Stimulated activated CD4-positive, alpha-beta T cell treated with anti-CD3 and anti-CD28 coated beads, TNF-alpha, amount 100 ng/mL, for 24 hours (primary cell): ENCODE measurements around the gene MRPS6.

Experiments used
- DNase-seq, 3 experiments: peaks; one replicate each; pipeline ENCODE4 v3.0.0-alpha.2; 2020; ENCODE audit warnings: low read depth in 3 of 3

MRPS6 gene

GRCh38 chr21:34132926-34133325, 59.5 kb downstream of the MRPS6 start:
- DNase-seq: no peak

GRCh38 chr21:34133392-34133791, 60.0 kb downstream of the MRPS6 start:
- no peak for DNase-seq

GRCh38 chr21:34133802-34134201, 60.4 kb downstream of the MRPS6 start:
- DNase-seq: no peak

DNA sequence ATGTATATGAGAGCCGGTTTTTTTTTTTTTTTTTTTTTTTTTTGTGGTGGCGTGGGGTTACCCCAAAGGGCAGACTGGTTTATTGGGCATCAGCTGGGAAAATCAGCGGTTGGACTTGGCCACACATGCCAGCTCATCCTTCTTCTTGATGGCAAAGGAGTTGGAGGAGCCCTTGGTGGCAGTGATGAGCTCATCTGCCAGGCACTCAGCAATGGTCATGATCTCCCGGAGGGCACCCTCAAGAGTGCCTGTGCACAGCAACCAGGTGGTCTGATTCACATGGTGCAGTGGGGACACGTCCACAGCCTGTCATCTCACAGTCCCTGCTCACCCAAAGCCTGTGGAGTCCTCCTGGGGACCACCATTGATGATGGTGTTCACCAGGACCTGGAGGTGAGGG, 62.0 kb downstream of the MRPS6 start:
- no peak for DNase-seq

- no peak for DNase-seq
Observed at GRCh38 chr21:34141373-34141772, 68.0 kb downstream of the MRPS6 start.

- no peak for DNase-seq
Observed at GRCh38 chr21:34143685-34144182, 70.4 kb downstream of the MRPS6 start.

GRCh38 chr21:34144224-34144623, 70.8 kb downstream of the MRPS6 start:
- DNase-seq: no peak

DNA sequence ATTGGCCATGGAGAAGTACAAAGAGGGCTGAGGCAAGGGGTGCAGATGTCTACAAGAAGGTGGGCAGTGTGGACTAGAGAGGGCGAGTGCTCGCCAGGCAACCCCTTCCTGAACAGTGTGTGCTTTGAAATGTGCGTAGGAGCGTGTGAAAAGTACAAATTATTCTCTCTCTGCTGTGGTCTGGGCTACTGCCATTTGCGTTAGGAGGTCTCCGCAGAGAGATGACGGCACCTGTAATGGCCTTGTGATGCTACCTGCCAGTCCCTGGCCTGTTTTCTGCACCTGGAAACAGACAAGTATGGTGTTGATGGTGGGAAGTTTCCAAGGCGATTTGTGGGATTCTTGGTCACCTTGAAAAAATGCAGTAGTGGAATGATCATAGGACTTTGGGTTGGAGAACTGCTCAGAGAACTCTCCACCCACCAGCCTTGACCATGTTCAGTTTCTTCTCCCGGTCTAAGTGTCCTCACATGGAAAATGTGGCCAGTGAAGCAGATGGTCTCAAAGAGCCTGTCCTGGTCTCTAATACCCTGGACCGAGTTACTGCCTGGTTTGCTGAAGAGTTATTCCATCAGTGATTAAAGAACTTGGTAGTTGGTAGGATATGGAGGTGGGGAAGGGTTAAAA, 74.5 kb downstream of the MRPS6 start:
- DNase-seq: no peak

GRCh38 chr21:34148419-34148804, 75.0 kb downstream of the MRPS6 start:
- no peak for DNase-seq

DNA sequence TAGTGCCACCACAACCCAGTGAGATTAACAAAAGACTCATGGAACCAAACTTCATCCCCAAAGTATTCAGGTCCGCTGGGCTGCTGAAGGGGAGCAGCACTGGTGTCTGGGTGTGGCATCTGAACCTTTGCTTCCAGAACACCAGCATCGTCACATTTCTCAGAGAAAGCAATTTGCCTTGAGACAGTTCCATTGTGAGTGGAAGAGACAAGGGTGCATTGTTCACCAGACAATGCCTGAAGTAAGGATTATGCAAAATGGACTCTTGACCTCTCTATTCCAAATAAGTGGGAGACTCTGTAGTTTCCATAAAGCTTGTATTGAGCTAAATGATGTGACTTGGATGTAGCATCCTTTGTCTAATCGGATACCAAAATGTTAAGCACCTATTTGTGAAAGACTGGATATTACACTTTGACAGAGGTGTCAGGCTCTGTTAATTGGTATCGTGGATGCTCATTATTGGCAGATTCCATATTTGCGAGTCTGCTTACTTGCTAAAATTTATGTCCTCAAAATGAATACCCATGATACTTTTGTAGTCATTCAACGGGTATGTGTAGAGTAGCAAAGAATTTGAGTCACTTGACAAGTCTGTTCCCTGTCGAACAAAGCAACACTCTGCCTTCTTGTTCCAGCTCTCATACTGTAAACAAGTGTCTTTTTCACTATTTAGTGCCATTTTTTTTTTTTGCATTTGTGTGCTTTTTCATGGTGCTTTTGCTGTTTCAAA, 75.6 kb downstream of the MRPS6 start:
- no peak for DNase-seq

- DNase-seq: no peak
Observed at GRCh38 chr21:34152500-34152899, 79.1 kb downstream of the MRPS6 start.

DNA sequence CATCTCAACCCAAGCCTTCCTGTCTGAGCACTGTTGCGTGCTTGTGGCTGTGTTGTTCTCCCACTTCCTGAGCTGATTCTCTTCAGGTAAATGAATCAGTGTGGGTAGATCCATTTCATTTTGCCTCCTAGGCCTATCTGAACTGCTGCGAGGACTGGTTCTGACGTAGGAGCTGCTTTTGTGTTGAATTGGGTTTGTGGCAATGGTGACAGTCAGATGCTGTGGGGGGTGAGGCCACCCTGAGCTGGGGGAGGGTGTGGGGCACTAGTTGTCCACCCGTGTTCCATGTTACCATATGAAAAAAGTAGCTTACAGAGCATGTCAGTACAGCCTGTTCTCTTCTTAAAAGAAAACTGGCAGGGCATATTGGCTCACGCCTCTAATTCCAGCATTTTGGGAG, 81.5 kb downstream of the MRPS6 start:
- DNase-seq: no peak

DNA sequence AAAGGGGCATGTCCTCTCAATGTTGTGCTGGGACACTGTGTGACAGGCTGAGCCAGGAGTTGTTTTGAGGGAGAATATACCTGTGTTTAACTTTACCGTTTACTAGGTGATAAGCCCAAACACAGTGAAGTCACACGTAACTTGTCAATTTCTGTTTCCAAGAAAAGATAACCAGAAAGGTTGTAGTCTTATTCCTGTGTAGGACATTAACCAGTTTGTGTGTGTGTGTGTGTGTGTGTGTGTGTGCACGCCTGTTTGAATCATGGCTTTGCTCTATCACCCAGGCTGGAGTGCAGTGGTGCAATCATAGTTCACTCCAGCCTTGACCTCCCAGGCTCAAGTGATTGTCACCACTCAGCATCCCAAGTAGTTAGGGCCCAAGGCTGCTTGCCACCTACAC, 83.6 kb downstream of the MRPS6 start:
- DNase-seq: no peak

- DNase-seq: no peak
Observed at GRCh38 chr21:34157521-34157920, 84.1 kb downstream of the MRPS6 start.

DNA sequence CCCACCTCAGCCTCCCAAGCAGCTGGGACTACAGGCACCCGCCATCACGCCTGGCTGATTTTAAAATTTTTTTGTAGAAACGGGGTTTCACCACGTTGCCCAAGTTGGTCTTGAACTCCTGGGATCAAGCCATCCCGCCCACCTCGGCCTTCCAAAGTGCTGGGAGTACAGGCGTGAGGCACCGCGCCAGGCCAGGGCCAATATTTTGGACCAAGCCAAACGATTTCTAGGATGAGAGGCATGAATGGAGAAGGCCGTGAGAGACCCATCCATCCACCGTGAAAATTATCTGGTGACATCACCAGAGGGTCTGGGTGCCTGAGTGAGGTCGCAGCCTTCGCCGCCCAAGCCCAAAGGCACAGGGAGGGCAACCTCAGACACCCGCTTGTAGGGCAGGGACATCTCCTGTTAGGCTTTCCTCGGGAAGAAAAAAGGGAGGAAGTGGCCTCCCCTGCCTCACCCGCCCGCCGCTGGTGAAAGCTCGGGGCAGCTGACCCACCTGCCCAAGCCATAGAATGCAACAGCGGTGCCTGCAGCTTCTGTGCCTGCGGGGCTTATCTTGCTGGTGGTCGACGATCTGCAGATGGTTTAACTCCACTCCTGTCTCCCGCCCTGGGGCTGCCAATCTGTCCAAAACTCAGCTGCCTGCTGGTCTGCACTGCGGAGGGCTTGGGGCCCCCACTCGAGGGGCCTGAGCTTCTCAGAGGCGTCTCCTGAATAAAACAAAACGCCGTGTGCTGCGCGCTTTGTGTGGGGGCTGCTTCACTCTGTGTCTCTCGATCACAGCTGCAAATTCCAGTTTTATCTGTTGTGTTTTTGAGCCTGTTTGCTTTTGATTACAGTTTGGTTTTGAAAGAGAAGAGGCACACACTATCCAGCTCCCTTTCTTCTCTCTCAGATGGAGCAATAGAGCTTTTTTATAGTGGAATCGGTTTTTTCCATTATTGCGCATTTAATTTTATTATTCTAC, 85.8 kb downstream of the MRPS6 start:
- DNase-seq: no peak

DNA sequence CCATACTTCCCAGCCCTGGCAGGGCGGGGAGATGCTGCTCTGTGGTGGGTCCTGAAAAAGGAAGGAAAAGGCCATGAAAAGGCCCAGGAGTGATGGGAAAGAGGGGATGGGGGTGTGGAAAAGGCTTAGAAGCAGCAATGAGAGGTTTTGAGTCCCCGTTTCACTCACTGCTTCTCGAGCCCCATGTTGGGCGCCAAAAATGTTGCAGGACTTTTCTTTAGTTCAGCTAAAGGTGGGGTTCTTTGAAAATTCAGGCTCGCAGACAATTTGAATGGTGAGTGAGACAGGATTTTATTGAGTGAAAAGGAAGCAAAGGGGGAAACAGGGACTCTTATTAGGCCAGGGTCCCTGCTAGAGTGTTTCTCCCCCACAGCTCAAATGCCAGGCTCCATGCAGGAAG, 93.1 kb downstream of the MRPS6 start:
- no peak for DNase-seq

GRCh38 chr21:34170886-34171285, 97.5 kb downstream of the MRPS6 start:
- DNase-seq: no peak

- DNase-seq: no peak
Observed at GRCh38 chr21:34174470-34174869, 101.1 kb downstream of the MRPS6 start.

- no peak for DNase-seq
Observed at GRCh38 chr21:34176448-34176847, 103.1 kb downstream of the MRPS6 start.

DNA sequence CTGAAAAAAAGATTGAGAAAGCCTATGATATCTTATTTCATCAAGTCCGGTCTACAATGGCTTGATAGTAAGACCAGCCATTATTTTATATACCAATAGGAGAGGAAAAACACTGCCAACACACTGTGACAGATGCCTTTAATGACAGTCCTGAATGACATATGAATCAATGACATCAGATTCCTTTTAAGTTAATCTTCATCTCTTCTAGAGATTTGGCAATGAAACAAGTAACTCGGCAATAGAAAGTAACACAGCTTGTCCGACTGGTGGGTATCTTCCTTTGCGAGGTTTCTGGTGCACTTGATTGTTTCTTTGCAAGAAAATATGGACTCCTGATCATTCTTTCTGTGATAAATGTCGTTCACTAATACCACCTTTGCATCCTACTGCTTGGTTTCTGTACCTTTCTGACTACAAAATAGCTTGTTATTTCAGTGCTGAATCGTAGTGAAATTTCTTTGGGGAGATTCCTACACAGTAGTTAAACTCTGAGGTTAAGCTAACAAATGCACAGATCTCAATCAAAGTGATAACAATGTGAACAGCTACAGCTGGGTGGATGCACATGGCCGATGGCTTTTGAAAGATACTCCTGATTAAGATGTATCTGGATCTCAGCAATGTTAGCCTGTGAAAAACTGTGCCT, 104.7 kb downstream of the MRPS6 start:
- no peak for DNase-seq

GRCh38 chr21:34179204-34179935, 106.0 kb downstream of the MRPS6 start:
- DNase-seq: no peak
